ENCODE data around the gene CEBPG.

Gene CEBPG

DNA sequence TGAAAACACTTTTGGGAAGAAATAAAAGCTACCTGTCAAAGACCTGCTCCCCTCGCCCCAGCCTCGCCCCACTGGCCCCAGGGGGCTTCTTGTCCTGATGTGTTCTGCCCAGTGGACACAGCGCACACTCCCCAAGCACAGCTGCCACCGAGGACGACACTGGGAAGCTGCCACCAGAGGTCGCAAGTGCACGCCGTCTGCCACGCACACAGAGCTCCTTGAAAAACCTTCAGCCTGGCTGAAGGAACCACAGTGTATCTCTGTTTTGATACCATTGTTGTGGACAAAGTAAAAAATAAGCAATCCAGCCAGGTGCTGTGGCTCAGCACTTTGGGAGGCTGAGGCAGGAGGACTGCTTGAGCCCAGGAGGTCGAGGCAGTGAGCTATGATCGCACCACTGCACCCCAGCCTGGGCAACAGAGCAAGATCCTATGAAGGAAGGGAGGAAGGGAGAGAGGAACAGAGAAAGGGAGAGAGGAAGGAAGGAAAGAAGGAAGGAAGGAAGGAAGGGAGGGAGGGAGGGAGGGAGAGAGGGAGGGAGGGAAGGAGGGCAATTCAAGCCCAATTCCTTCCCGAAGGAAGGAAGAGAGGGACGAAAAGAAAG is 57.3 kb downstream of the CEBPG start:
- Histone ChIP-seq H3K4me3 (no peak overlapping the region), H3K27ac (peak overlapping the region in 2 of 21 experiments; percentile 3 to 19)

DNA sequence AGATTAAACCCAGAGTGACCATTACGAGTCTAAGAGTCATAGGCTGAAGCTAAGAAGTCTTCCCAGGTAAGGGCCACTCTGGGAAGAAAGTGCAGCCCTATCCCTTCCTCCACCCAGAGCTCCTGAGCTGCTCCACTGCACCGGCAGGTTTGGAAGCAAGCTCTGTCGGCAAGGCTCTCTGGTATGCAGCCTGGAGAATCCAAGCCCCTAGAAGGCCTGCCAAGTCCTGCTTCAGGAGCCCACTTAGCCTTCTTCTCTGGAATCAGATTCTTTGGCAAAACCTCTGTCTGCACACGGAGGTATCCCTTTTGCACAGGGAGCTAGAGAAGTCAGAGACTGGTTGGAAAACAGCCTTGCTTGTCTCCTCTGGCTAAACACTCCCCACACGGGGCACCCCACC is 58.5 kb downstream of the CEBPG start:
- Histone ChIP-seq H3K27ac (no peak overlapping the region), H3K4me3 (no peak overlapping the region)

All from skin epidermis (tissue), 12 donors.